Measurements from ENCODE around the gene CHRDL2.

Gene CHRDL2

GRCh38 chr11:74773476-74773875 lies 42.2 kb upstream of the CHRDL2 start:
- TF ChIP-seq CTCF (IDR thresholded peaks at IDR 0.05), result no peak

- no peak for TF ChIP-seq CTCF (IDR thresholded peaks at IDR 0.05)
Measured at GRCh38 chr11:74771139-74771538, 39.9 kb upstream of the CHRDL2 start.

- TF ChIP-seq CTCF (IDR thresholded peaks at IDR 0.05), result no peak
Measured at GRCh38 chr11:74770456-74770855, 39.2 kb upstream of the CHRDL2 start.

- TF ChIP-seq CTCF (IDR thresholded peaks at IDR 0.05), result no peak
Measured at GRCh38 chr11:74769055-74769707, 38.0 kb upstream of the CHRDL2 start.

- no peak for TF ChIP-seq CTCF (IDR thresholded peaks at IDR 0.05)
Measured at GRCh38 chr11:74766905-74767304, 35.7 kb upstream of the CHRDL2 start.

GRCh38 chr11:74756571-74756970 lies 25.3 kb upstream of the CHRDL2 start:
- no peak for TF ChIP-seq CTCF (IDR thresholded peaks at IDR 0.05)

GRCh38 chr11:74755395-74755995 lies 24.3 kb upstream of the CHRDL2 start:
- TF ChIP-seq CTCF (IDR thresholded peaks at IDR 0.05), result no peak

Measured in LNCAP (cell line).